ENCODE data around the gene ROBO1.
A peak's percentile ranks its signal among the peaks of the same experiment; 100 is the strongest.
"Not testable (repeated sequence)": the region's sequence is repeated elsewhere in the genome, so short reads cannot be mapped to it uniquely, and the experiment has no call there.

The ROBO1 gene

DNA sequence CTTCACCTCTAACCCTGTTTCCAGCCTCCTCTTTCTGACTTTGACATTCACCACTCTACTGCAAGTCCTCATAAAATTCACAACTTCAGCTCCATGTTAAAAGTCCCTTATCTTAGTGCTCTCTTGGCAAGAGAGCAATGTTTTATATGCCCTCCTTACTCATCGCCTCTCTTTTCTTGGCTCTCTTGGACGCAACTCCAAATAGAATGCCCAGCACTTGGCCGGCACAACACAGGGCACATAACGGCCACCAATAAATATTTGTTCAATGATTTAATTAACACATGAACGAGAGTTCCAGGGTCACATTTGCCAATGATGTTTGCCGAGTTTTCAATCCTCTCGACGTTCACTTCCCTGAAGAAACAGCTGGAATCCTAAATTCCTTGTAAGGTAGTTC is 401.4 kb downstream of the ROBO1 start:
- no peak for DNase-seq

DNA sequence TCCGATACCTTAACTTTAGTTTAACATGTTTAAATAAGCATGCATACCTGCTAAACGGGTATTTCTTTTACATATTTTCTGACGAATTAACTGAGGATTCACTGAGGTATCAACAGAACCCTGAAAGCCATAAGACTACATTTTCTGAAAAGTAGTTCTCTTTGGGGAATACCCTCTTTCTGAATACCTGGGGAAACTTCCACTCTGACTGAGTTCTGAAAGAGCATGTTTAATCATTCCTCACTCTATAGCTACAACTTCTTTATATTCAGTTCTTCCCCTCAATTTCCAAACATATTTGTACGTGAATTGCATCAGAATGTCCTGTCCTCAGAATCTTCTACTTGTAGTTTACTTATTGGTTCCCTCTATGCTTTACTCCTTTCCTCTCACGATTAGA is 403.0 kb downstream of the ROBO1 start:
- no peak for DNase-seq

DNA sequence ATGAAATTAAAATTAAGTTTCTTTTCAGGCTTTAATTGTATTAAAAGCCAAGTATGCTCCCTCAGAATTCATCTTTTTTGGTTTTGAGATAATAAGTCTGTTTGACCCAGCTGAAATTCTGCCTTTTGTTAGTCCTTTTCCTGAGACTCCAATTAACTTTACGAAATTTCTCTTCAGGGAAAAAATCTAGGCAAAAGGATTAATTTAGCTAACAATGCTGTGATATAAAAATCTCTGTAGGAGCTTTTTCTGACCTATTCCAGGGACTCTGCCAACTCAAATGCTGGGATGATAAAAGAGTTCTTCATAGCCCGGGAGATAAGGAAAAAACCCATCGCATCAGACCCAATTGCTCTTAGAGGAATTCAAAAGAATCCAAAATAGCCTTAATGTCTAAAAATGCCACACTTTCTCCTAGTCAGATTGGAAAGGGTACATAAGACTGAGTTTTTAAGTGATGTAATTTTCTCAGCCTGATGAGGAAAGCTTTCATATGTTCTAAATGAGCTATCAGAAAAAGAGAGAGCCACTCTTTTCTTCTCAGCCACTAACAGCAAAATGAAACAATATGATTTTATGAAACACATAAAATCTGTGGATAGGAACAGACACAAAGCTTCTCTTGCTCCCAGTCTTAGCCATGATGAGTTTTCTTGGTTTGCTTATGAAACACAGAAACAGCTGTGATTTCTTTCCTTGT is 405.1 kb downstream of the ROBO1 start:
- no peak for DNase-seq

DNA sequence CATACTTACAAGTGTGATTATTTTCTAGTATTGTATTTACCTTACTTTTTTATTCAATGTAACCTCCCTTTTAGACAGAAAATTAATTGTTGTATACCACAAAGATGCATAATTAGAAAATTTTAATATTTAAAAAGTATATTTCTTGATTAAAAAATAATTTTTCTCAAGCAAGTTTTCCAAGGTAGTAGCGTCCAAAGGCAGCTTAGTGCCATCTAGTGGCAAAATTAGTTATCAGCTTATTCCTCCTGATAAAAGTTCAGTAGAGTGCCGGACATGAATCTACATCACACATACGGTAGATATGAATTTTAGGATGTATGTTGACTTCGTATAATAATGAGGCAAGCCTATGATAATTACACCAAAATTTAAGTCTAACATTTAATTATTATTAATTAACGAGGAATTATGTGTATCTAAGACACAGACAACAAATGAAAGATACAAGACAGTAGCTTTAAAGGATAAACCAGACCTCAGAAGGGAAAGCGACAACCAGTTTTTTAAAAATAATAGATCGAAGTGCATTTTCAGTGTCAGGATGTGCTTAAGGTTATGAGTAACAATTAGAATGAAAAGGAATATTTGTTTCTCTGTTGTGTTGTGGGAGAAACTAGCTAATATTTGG is 405.9 kb downstream of the ROBO1 start:
- peak; percentile 64 for DNase-seq

DNA sequence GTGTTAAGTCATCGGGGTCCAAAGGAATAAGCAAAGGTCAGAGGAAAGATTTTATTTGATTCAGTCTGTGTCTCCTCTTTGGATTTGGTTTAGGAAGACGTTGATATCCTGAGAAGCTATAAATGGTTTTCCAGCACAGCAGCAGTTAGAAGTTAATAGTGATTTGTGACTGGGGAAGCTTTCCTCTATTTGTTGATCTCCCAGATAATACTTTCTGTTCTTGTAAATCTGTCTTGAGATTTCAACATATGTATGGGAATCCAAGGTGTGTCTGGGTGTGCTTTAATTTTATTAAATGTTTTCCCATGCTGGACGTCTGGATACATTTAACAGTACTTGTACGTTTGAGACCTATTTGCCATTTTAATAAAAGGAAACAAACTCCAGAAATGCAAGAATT is 409.5 kb downstream of the ROBO1 start:
- DNase-seq: no peak

DNA sequence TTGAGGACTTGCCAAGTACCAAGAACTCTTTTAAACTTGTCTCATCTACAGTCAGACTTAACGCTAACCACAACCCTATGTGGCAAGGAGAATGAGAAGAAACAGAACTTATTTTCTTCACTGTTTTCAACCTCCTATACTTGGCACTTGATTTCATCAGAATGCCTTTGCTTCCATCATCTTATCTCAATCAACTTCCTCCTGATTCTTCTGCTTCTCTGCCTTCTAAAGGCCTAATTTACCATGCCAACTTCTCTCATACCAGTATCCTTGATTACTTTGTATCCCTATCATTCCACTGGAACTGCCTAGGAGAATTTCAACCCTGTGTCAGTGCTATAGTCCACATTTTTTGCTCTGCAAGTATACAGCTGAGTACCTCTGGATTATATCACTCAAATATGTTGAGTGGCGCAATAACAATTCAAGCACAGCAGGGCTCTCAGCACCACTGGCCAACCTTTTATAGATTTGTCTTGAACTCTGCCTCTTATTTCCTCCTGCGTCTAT is 413.6 kb downstream of the ROBO1 start:
- no peak for DNase-seq

DNA sequence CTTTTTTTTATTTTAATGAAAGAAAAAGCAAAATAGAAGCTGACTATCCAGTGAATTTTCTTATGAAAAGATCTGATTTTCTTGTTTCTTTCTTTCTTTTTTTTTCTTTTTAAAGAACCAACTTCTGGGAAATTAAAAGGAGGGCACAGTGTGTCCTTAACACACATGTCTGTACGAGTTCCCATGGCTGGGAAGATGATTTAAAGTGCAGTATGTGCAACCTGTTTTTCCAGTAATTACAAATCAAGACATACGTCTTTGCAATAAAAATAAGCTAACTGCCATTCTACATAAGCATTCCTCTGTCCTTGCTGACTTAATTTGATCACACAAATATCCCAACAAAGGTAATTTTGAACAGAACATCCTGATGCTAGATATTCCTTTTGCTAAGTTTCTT is 416.1 kb downstream of the ROBO1 start:
- DNase-seq: no peak

DNA sequence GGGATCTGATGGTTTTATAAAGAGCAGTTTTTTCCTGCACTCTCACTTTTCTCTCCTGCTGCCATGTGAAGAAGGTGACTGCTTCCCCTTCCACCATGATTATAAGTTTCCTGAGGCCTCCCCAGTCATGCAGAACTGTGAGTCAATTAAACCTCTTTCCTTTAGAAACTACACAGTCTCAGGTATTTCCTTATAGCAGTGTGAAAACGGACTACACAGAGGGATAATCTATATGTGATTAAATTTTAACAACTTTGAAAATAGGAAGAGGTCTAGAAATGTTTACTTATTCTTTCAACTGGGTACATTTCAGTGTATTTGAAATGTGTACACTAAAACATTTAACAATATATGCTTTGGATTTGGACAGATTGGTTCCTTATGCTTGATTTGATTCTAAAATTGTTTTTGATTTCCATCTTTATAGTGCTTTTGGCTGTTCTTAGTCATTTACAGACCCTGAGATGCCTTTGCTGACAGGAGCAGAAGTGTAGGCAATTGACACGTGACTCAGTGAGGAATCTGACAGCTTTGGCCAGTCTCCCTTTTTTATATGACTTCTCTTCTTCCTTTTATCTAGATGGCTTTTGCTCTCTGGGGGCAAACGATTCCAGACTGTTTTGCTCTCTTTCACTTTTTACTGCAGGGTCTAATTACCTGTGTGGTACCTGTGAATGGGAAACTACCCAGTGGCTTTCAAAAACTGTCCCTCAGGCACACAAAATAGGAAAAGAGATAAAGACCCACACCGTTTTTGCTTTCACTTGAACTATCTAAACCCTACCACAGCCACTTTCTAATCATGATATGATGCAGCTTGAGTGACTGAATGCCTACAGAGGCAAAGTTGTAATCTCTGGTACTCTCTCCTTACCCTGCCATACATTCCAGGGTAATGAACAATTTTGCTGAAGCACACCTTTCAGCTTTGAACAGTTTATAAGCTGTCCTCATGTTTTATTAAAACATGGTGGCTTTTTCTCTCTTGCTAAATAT is 422.6 kb downstream of the ROBO1 start:
- DNase-seq: no peak

DNA sequence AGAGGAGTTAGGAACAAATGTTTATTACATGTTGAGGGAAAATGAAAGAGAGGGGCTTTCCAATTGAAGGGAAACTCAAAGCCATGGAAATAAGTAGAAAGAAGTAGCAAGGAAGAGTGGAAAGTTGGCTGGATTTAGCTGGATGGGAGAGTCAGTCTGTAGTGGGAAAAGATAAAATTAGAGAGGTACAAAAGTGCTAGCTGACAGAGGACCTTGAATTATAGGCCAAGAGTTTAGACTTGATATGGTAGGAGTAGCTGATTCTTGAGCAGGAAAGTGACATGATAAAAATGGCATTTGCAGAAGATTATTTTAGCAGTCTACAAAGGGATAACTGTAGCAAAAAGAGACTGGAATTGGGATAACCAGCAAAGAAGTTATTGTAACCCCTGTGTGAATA is 425.8 kb downstream of the ROBO1 start:
- DNase-seq: no peak

DNA sequence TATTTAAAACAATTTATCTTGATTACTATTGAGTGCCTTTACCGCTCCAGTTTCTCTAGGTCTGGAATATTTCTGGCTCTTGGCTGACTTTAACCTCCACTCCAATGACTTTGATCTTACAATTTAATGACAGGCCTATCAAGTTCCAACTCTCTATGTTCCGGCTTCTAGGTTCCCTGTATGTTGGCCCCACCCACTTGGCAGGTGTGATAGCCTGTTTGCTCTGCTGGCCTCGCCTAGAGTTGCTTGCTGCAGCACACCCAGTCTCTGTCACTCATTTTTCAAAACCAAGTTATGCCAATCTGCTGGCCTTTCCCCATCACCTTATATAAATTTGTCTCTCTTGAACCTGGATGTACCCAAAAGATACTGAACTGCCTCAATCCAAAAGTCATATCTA is 428.0 kb downstream of the ROBO1 start:
- no peak for DNase-seq

DNA sequence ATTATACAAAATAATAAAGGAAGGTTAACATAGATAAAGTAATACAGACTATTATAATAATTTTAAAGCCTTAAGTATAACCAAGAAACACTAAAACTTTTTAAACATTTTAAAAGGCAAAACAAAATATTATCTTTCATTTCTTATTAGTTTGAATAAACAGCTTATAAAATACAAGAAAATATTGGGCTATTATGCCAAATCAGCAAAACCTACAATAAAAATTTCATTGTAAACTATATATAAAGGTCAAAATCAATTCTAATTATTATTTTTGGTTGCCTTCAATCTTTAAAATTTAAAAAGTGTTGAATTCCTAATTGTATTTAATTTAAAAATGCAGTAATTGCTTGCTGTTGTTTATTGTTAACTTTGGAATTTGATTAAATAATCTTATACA is 430.0 kb downstream of the ROBO1 start:
- no peak for DNase-seq

DNA sequence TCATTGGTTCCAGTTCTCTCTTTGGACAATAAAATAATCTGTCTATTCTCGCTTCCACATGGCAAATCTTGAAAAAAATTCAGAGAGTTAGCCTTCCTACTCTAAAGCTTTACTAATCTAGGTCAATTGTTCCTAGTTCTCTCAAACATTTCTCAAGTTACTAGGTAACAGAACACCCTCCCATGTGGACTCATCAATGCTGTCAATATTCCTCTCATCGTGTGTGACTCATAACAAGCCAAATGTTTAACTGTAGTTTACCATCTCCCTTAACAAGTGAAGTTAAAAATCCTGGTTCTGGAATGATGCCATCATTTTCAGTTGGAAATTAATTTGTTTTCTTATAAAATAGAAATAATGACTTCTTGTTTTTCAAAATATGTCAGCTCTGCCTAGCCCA is 438.6 kb downstream of the ROBO1 start:
- DNase-seq: no peak

DNA sequence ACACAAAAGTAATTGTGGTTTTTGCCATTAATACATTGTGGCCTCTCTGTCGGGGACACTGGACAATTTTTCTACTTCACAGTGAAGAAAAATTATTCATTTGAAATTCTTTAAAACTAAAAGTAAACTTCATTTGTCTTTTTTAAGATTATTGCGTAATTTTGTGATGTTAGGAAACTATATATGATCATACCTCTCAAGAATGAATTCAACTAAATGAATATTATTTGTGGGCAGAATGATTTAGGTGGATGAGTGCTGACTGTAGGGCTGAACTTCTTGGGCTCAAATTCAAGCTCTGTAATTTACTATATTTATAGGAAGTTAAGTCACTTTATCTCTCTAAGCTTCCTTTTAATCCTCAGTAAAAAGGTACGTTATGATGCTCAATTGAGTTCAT is 441.2 kb downstream of the ROBO1 start:
- DNase-seq: no peak

DNA sequence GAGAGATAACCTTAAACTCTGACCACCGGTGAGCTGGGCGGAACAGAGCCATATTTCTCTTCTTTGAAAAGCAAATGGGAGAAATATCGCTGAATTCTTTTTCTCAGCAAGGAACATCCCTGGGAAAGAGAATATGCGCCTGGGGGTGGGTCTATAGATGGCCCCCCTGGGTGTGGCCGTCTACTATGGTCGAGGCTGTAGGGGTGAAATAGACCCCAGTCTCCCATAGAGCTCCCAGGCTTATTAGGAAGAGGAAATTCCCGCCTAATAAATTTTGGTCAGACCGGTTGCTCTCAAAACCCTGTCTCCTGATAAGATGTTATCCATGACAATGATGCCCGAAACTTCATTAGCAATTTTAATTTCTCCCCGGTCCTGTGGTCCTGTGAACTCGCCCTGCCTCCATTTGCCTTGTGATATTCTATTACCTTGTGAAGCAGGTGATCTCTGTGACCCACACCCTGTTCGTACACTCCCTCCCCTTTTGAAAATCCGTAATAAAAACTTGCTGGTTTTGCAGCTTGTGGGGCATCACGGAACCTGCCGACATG is 441.9 kb downstream of the ROBO1 start:
- DNase-seq: not testable (repeated sequence)

DNA sequence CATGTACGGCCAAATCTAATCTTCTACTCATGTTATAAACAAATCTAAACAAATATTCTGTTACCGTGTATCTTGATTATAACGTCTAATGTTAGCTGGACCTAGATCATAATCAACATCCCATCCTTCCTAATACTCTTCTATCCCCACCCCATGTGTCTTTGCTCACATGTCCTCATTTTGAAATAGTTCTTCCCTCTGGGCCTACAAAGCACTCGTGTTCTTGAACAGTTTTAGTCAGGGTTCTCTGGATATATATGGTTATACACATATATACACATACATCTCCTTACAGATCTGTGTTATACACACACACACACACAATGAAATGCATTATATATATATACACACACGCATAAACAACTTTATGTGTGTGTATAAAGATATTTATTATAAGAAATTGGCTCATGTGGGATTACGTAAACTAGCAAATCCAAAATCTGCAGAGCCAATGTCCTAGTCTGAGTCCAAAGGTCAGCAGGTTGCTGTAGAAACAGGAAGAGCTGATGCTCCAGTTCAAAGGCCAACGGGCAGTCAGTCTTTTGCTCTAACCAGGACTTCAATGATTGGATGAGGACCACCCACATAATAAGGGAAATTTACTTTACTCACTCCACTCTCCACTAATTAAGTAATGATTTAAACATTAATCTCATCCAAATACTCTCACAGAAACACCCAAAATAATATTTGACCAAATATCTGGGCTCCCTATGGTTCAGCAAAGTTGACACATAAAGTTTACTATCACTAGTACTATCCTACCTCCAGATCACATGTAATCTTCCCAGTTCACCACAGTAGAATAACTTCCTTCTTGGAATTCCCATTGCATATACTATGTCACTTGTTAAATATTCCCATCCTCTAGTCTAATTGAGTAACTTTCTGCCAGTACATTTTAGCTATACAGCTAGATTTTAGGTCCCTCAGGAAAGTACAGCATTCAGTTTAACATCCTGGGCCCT is 450.0 kb downstream of the ROBO1 start:
- no peak for DNase-seq

DNA sequence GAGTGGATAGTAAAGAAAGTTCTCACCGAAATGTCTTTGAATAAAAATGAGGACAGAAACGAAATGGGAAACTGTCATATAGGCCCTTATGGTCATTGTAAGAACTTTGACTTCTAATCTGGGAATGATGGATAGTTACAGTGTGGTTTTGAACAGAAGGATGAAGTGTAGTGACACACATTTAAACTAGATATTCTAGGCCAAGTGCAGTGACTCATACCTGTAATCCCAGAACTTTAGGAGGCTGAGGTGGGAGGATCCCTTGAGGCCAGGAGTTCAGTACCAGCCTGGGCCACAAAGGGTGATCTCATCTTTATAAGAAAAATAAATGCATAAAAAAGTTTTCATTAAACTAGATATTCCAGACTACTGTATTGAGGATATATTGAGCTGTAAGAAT is 452.8 kb downstream of the ROBO1 start:
- DNase-seq: no peak

DNA sequence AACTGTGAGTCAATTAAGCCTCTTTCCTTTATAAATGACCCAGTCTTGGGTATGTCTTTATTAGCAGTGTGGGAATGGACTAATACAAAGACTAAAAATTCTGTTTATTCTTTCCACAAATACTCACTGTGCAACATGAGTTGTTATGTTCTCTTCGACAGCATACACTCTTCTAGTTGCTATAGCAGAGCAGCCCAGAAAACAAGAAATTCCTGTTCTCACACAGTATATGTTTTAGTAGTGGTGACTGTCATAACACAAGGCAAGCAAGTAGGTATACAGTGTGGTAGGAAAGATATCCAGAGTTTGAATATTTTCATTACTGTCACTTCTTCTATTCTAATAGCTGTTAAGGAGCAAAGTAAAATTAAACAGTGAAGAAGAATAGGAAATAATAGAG is 453.3 kb downstream of the ROBO1 start:
- no peak for DNase-seq

DNA sequence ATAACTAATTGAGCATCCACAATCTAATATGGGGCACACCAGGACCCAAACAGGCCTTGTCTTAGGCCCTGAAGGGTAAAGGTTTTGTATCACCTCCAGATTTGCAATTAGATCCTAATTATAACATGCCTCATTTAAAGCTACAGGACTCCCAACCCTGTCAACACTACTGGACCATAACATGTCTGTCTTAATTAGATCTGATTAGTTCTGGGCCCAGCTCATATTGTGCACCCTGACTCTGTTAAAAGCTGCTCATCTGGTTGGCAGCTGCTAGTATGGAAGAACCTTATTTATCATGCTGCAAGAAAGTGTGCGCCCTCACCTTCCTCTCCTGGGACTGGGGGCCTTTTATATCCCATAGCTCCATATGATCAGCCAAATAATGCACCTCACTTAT is 457.8 kb downstream of the ROBO1 start:
- DNase-seq: no peak

DNA sequence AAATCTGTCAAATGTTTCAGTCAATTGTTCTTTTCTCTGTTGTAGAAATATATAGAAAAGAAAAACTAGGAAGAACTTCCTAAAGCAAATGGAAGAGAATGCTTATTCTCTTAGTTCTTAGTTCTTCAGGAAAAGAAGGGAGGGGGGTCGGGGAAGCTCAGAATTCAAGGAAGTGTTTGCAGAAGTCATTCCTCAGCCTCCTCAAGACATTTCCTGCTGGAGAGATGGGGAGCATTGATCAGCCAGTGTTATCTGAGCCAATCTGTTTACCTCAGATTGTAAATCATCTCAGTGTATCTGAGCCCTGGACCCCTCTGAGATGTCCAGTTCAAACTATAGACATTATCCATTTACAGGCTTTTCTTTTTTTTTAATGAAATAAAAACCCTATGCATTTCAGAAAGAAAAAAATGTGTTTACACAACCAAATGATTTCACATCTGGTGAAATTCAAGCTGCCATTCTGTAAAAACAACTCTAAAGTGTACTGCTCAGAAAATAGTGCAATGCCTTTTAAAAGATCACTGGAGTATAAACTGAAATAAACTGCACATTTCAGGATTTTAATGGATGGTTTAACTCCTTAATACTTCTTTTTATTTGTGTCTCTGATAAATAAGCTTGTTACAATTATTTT is 460.7 kb downstream of the ROBO1 start:
- DNase-seq: no peak

DNA sequence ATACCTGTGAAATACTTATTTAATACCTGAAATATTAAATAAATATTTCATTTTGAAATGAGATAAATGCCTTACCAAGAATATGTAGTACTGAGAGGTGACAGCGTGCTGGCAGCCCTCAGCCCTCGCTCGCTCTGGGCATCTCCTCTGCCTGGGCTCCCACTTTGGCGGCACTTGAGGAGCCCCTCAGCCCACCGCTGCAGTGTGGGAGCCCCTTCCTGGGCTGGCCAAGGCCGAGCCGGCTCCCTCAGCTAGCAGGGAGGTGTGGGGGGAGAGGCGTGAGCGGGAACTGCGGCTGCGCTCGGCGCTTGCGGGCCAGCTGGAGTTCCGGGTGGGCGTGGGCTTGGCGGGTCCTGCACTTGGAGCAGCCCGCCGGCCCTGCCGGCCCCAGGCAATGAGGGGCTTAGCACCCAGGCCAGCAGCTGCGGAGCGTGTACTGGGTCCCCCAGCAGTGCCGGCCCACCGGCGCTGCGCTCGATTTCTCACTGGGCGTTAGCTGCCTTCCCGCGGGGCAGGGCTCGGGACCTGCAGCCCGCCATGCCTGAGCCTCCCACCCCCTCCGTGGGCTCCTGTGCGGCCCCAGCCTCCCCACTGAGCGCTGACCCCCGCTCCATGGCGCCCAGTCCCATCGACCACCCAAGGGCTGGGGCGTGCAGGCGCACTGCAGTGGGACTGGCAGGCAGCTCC is 467.7 kb downstream of the ROBO1 start:
- DNase-seq: not testable (repeated sequence)

Data from AML-193 (cell line).